Measurements from ENCODE around the gene PRG3.
"Not testable (repeated sequence)": the region's sequence is repeated elsewhere in the genome, so short reads cannot be mapped to it uniquely, and the experiment has no call there.

Gene PRG3

GRCh38 chr11:57387289-57388030 lies 6.5 kb upstream of the PRG3 start:
- DNase-seq (ENCODE audit: low read depth): no peak

GRCh38 chr11:57386178-57386940 lies 5.4 kb upstream of the PRG3 start:
- DNase-seq (ENCODE audit: low read depth): no peak

GRCh38 chr11:57379732-57380131 lies 1.2 kb downstream of the PRG3 start:
- DNase-seq (ENCODE audit: low read depth): no peak

- no peak for DNase-seq (ENCODE audit: low read depth)
Measured at GRCh38 chr11:57378186-57378585, 2.8 kb downstream of the PRG3 start.

GRCh38 chr11:57377107-57377506 lies 3.8 kb downstream of the PRG3 start:
- DNase-seq (ENCODE audit: low read depth): no peak

GRCh38 chr11:57376095-57377090 lies 4.6 kb downstream of the PRG3 start:
- no peak for DNase-seq (ENCODE audit: low read depth)

GRCh38 chr11:57375490-57375889 lies 5.5 kb downstream of the PRG3 start:
- DNase-seq (ENCODE audit: low read depth): no peak

- DNase-seq (ENCODE audit: low read depth): no peak
Measured at GRCh38 chr11:57374966-57375365, 6.0 kb downstream of the PRG3 start.

GRCh38 chr11:57373146-57373545 lies 7.8 kb downstream of the PRG3 start:
- DNase-seq (ENCODE audit: low read depth): no peak

GRCh38 chr11:57370941-57371340 lies 10.0 kb downstream of the PRG3 start:
- no peak for DNase-seq (ENCODE audit: low read depth)

GRCh38 chr11:57370251-57370650 lies 10.7 kb downstream of the PRG3 start:
- no peak for DNase-seq (ENCODE audit: low read depth)

- DNase-seq (ENCODE audit: low read depth): no peak
Measured at GRCh38 chr11:57368845-57369232, 12.1 kb downstream of the PRG3 start.

- no peak for DNase-seq (ENCODE audit: low read depth)
Measured at GRCh38 chr11:57368106-57368844, 12.7 kb downstream of the PRG3 start.

GRCh38 chr11:57364851-57365660 lies 15.9 kb downstream of the PRG3 start:
- DNase-seq (ENCODE audit: low read depth): no peak

- DNase-seq (ENCODE audit: low read depth): no peak
Measured at GRCh38 chr11:57363131-57364080, 17.5 kb downstream of the PRG3 start.

- DNase-seq (ENCODE audit: low read depth): no peak
Measured at GRCh38 chr11:57361926-57362325, 19.0 kb downstream of the PRG3 start.

- not testable (repeated sequence) for DNase-seq (ENCODE audit: low read depth)
Measured at GRCh38 chr11:57361420-57361819, 19.5 kb downstream of the PRG3 start.

GRCh38 chr11:57360991-57361390 lies 20.0 kb downstream of the PRG3 start:
- no peak for DNase-seq (ENCODE audit: low read depth)

- DNase-seq (ENCODE audit: low read depth): no peak
Measured at GRCh38 chr11:57359896-57360690, 20.9 kb downstream of the PRG3 start.
